ENCODE measurements around the gene SLC23A2.
A peak's percentile ranks its signal among the peaks of the same experiment; 100 is the strongest.

SLC23A2 gene

DNA sequence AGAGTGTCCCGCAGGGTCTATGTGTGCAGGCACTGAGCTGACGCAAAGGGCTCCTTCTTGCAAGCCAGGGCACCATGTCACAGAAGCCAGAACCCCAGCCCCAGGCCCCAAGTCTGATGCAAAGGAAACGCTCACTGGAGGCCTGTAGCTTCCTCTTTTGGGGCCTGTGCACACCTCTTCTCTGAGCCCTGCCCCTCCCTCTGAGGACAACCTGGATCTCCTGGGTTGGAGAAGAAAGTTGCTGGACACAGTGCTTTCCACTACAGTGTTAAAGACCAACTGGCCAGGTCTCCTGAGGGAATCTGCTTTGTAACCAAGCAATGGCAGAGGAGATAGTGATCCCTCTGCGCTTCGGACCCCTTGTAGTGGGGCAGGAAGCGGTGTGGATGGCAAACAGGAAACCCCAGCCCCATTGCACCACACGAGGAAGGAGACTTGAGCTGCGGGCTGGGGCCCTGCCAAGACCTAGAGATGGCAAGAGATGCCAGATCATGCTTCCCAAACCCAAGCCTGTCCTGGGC, 189.6 kb downstream of the SLC23A2 start:
- DNase-seq: peak; percentile 70

- no peak for DNase-seq
Measured at GRCh38 chr20:4811257-4811656, 190.1 kb downstream of the SLC23A2 start.

DNA sequence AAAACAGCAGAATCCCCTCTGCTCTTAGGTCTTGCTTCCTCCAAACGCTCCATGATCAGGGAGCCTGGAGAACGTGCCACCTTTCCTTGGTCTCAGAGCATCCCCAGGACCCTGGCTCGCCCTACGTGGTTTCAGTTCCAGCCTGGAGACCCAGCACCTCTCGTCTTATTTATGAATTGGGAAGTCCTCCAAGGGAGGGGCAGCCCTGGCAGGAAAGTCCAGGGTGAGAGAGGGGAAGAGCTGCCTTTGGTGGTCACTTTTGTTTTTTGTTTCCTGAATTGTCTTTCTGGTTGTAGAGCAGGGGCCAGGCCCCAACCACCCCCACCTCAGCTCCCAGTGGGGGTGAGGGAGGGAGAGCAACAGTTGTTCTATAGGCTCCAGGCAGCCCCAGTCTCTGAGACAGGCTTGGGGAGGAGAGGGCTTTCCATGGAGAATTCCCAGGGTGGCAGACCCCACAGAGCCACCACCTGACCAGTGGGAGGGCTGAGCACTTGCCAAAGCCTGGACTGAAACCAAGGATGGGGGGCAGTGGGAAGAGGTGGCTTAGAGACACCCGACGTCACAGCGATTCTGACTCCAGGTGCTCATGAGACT, 190.8 kb downstream of the SLC23A2 start:
- no peak for DNase-seq

- DNase-seq: peak; percentile 63
Measured at GRCh38 chr20:4809707-4810106, 191.6 kb downstream of the SLC23A2 start.

- no peak for DNase-seq
Measured at GRCh38 chr20:4808872-4809271, 192.4 kb downstream of the SLC23A2 start.

DNA sequence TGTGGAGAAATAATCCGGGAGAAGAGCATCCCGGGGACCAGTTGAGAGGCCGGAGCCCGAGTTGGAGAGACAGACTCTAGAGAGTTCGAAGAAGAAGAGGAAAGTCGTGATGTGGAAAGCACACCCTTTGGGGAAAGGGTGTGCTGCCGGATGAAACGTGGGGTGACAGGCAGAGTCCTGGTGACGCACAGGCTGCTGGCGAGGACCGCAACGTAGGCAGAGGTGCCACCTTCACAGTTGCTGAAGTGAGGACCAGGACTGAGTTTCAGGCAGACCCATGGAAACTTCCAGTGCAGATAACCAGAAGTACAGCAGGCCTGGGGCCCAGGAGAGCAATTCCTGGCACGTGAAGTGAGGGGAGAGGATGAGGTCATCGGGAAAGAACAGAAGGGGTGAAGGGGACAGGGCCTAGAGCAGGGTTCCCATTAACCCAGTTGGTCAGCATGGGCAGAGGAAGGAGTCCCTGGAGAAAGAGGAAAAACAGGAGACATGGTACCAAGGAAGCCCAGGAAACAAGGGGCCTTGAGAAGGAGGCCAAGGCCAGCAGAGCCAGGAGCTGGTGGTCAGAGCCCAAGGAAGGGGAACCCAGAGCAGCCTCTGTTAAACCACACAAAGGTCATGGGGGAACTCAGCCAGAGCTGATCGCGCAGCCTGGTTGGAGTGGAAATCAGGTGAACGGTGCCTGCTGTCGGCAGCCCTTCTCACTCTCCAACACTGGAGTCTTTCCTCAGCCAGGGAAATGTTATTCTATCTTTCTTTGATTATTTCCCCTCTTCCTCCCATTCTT, 195.5 kb downstream of the SLC23A2 start:
- DNase-seq: no peak

DNA sequence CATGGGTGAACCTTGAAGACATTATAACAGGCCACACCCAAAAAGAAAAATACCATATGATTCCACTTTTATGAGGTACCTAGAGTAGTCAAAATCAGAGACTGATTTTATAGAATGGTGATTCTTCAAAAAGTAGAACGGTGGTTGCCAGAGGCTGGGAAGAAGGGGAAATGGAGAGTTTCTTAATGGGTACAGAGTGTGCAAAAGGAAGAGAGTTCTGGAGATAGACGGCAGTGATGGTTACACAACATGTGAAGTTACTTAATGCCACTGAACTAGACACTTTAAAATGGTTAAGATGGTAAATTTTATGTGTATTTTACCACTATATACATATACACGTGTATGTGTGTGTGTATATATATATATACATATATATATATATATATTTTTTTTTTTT, 198.8 kb downstream of the SLC23A2 start:
- DNase-seq: no peak

Data from RPMI8226 (cell line).